Adrenal gland (tissue), 12 donors: ENCODE data around the gene RAD51C. TPM values are rescaled to one million over a fixed set of nuclear protein-coding genes. Genes with fewer than 3 reads are reported as not detected.

Experiments
- DNase-seq, 7 donors: peaks; one replicate each; pipeline ENCODE4 v3.0.0-alpha.2; 2019 to 2020
- H3K27ac ChIP-seq, 5 donors: fragments of 200-600 bp; sonication (generic) in 4 of 5; 1 replicate in 3 of 5; 2 replicates in 2 of 5; pipeline versions ENCODE4 v1.5.1 to v1.8.0; 2016 to 2020; ENCODE audit warnings: mild to moderate bottlenecking in 1 of 5
- H3K27me3 ChIP-seq: fragments of 200-600 bp; 2 replicates; pipeline ENCODE4 v1.8.0; 2021
- H3K36me3 ChIP-seq, 2 donors: fragments of 200-600 bp; replicated peaks in 1 of 2; 1 replicate in 1 of 2; 2 replicates in 1 of 2; pipeline versions ENCODE4 v1.5.1 to v1.8.0; 2018 to 2022
- H3K4me1 ChIP-seq, 2 donors: fragments of 200-600 bp; replicated peaks in 1 of 2; 1 replicate in 1 of 2; 2 replicates in 1 of 2; pipeline versions ENCODE4 v1.5.1 to v1.8.0; 2018 to 2021
- H3K4me3 ChIP-seq, 4 donors: fragments of 200-600 bp; sonication (generic) in 3 of 4; one replicate each; pipeline ENCODE4 v1.5.1; 2016 to 2018
- H3K9me3 ChIP-seq, 3 donors: fragments of 200-600 bp; sonication (generic) in 1 of 3; replicated peaks in 1 of 3; 1 replicate in 2 of 3; 2 replicates in 1 of 3; pipeline versions ENCODE4 v1.5.1 to v1.8.0; 2016 to 2021
- POLR2A ChIP-seq, 2 donors: fragments of 450-650 bp; IDR thresholded peaks; one replicate each; pipeline ENCODE4 v1.6.1; 2017; ENCODE audit warnings: antibody characterized with exemption in 2 of 2, mild to moderate bottlenecking in 2 of 2, moderate library complexity in 1 of 2
- WGBS, 4 donors: extraction: QIAGEN DNeasy Blood & Tissue Kit in 2 of 4; methylation state at CpG; one replicate each; pipeline versions ENCODE4 v1.1.5 to v1.1.7; 2013 to 2017; 5-methylcytosine and 5-hydroxymethylcytosine counted together
- intact Hi-C, 2 donors: fragments of 100-400 bp; cut with DNase I; formaldehyde crosslinking; loops; one replicate each; pipeline versions ENCODE4 v1.14.1 to v1.15.0; 2022 to 2023
- polyA plus RNA-seq, 3 donors: library from polyadenylated mRNA; stranded (reverse); fragments of 200-250 nt in 2 of 3; fragments of 350-450 nt in 1 of 3; fragmentation: Illumina TruSeq in 1 of 3; extraction: RNeasy Lipid Tissue Mini Kit (QIAGEN cat#74804) in 1 of 3; gene quantifications; one replicate each; pipeline ENCODE4 v1.2.3, GENCODE V29; 2013 to 2014
- total RNA-seq, 9 donors: library from RNA; depleted of rRNA in 4 of 9; stranded (reverse); fragments of >200 nt in 4 of 9; fragments of 120-200 nt in 1 of 9; fragmentation: NEBNext Ultra II Directional in 1 of 9; extraction: Animal tissue kit (Norgen Biotek cat#: 25700) in 1 of 9; gene quantifications; one replicate each; pipeline versions ENCODE4 v1.1.0 to v1.2.4, GENCODE V29; 2013 to 2023
- TF ChIP-seq, protein P1 (sequence below), 6 experiments: fragments of 450-650 bp in 4 of 6; fragments of 200-600 bp in 2 of 6; sonication (generic) in 1 of 6; IDR thresholded peaks; 1 replicate in 5 of 6; 2 replicates in 1 of 6; pipeline versions ENCODE4 v1.5.1 to v1.8.0; 2016 to 2021; ENCODE audit warnings: antibody characterized with exemption in 6 of 6, mild to moderate bottlenecking in 2 of 6, moderate library complexity in 1 of 6
- donor health status: healthy with polysubstance abuse.
- donor health status: Bipolar disorder and iron deficiency.
- donor health status: DM: yes; HTN: yes; CAD: no.
- donor health status: DM: no; HTN: no; CAD: no.
- donor health status: DM: no; HTN: no; CAD: no.
- donor health status: DM: yes; HTN: yes; CAD: no.

RAD51C gene
- total and polyA plus RNA-seq, 12 donors, result 11.7 to 60.2 (median 30.7) TPM

GRCh38 chr17:58755577-58756245, 63.3 kb downstream of the RAD51C start, which contains the start of gene PPM1E:
Gene PPM1E, plus strand, starts transcription at chr17:58755854.
- H3K4me3 ChIP-seq, result peak within 1 kb of the TSS; percentile 16 to 76 (median 69)
- no peaks in the 10 kb centered on the region for H3K9me3 ChIP-seq
- peak within 1 kb of the TSS in 1 of 5 donors; percentile 4 for H3K27ac ChIP-seq
- peaks cover 0 to 17% of the 10 kb centered on the region in 2 donors for H3K4me1 ChIP-seq
- TF ChIP-seq, protein P1, sequence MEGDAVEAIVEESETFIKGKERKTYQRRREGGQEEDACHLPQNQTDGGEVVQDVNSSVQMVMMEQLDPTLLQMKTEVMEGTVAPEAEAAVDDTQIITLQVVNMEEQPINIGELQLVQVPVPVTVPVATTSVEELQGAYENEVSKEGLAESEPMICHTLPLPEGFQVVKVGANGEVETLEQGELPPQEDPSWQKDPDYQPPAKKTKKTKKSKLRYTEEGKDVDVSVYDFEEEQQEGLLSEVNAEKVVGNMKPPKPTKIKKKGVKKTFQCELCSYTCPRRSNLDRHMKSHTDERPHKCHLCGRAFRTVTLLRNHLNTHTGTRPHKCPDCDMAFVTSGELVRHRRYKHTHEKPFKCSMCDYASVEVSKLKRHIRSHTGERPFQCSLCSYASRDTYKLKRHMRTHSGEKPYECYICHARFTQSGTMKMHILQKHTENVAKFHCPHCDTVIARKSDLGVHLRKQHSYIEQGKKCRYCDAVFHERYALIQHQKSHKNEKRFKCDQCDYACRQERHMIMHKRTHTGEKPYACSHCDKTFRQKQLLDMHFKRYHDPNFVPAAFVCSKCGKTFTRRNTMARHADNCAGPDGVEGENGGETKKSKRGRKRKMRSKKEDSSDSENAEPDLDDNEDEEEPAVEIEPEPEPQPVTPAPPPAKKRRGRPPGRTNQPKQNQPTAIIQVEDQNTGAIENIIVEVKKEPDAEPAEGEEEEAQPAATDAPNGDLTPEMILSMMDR (IDR thresholded peaks at IDR 0.05), result no peak
- TF ChIP-seq POLR2A (IDR thresholded peaks at IDR 0.05), result no peak
- 1 to 4% (median 2%) methylated on average over 8 to 71 of the region's 71 CpGs for WGBS, 4 donors
- H3K36me3 ChIP-seq, result no peaks in the 10 kb centered on the region
- DNase-seq, result peak; percentile 63 to 78 (median 71)
- no peaks in the 10 kb centered on the region for H3K27me3 ChIP-seq
- intact Hi-C loops, result no loop called here

- TF ChIP-seq POLR2A (IDR thresholded peaks at IDR 0.05), result no peak
- TF ChIP-seq, protein P1 (IDR thresholded peaks at IDR 0.05), result no peak
- Histone ChIP-seq H3K4me1 (peaks cover 0 to 17% of the 10 kb centered on the region in 2 donors), H3K36me3 (no peaks in the 10 kb centered on the region), H3K27me3 (no peaks in the 10 kb centered on the region), H3K9me3 (no peaks in the 10 kb centered on the region), H3K27ac (peak overlapping the region in 2 of 5 donors; percentile 4 to 6), H3K4me3 (peak overlapping the region; percentile 16 to 76 (median 69))
- intact Hi-C loops, result no loop called here
- 1 to 2% (median 1%) methylated on average over 27 to 71 of the region's 72 CpGs for WGBS, 4 donors
- peak in 6 of 7 donors; percentile 19 to 42 (median 30) for DNase-seq
Measured at GRCh38 chr17:58756246-58757161, 64.1 kb downstream of the RAD51C start.

GRCh38 chr17:58757162-58757613, 64.8 kb downstream of the RAD51C start:
- 21 to 35% (median 23%) methylated on average over 5 of the region's 5 CpGs for WGBS, 4 donors
- no peak for TF ChIP-seq POLR2A (IDR thresholded peaks at IDR 0.05)
- TF ChIP-seq, protein P1 (IDR thresholded peaks at IDR 0.05), result no peak
- no peaks in the 10 kb centered on the region for H3K27me3 ChIP-seq
- H3K36me3 ChIP-seq, result no peaks in the 10 kb centered on the region
- peak overlapping the region in 2 of 5 donors; percentile 4 to 6 for H3K27ac ChIP-seq
- intact Hi-C loops, result no loop called here
- peak overlapping the region in 2 of 4 donors; percentile 74 to 76 for H3K4me3 ChIP-seq
- H3K4me1 ChIP-seq, result peaks cover 0 to 17% of the 10 kb centered on the region in 2 donors
- DNase-seq, result no peak
- no peaks in the 10 kb centered on the region for H3K9me3 ChIP-seq

DNA sequence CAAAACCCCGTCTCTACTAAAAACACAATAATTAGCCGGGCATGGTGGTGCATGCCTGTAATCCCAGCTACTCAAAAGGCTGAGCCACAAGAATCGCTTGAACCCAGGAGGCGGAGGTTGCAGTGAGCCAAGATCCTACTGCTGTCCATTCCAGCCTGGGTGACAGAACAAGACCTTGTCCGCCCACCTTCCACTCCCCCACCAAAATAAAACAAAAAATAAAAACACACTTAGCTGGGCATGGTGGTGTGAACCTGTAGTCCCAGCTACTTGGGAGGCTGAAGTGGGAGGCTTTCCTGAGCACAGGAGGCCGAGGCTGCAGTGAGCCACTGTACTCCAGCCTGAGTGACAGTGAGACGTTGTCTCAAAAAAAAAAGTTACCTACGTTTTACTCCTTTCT, 66.5 kb downstream of the RAD51C start:
- no peak for DNase-seq
- Histone ChIP-seq H3K36me3 (no peaks in the 10 kb centered on the region), H3K4me1 (peaks cover 0 to 17% of the 10 kb centered on the region in 2 donors), H3K27me3 (no peaks in the 10 kb centered on the region), H3K27ac (no peak overlapping the region), H3K4me3 (no peak overlapping the region), H3K9me3 (no peaks in the 10 kb centered on the region)
- 91 to 94% (median 92%) methylated on average over 8 of the region's 8 CpGs for WGBS, 4 donors
- intact Hi-C loops, result no loop called here
- TF ChIP-seq, protein P1 (IDR thresholded peaks at IDR 0.05), result no peak
- no peak for TF ChIP-seq POLR2A (IDR thresholded peaks at IDR 0.05)
